ENCODE results near the gene PER3. TPM values are rescaled to one million over a fixed set of nuclear protein-coding genes. Genes with fewer than 3 reads are reported as not detected.

Gene PER3
- total and polyA plus RNA-seq, 2 of the 13 experiments (the other 11 are each of a cell fraction or from before 2014, with no cell fraction given), result 3.0 to 6.0 TPM

GRCh38 chr1:7770997-7771822, 12.9 kb upstream of the PER3 start, which contains the start of gene VAMP3 (continued):
- peak; percentile 86 for TF ChIP-seq ATF7-NPFF (CRISPR knock-in tag; IDR thresholded peaks at IDR 0.05; ENCODE audit: low read depth)
- no peak for TF ChIP-seq ZNF557 (CRISPR knock-in tag; IDR thresholded peaks at IDR 0.05)
- TF ChIP-seq NFE2 (CRISPR knock-in tag; IDR thresholded peaks at IDR 0.05), result no peak
- no peak for TF ChIP-seq CHCHD3 (CRISPR knock-in tag; IDR thresholded peaks at IDR 0.05)
- TF ChIP-seq, protein P1, sequence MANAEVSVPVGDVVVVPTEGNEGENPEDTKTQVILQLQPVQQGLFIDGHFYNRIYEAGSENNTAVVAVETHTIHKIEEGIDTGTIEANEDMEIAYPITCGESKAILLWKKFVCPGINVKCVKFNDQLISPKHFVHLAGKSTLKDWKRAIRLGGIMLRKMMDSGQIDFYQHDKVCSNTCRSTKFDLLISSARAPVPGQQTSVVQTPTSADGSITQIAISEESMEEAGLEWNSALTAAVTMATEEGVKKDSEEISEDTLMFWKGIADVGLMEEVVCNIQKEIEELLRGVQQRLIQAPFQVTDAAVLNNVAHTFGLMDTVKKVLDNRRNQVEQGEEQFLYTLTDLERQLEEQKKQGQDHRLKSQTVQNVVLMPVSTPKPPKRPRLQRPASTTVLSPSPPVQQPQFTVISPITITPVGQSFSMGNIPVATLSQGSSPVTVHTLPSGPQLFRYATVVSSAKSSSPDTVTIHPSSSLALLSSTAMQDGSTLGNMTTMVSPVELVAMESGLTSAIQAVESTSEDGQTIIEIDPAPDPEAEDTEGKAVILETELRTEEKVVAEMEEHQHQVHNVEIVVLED (CRISPR knock-in tag; IDR thresholded peaks at IDR 0.05; ENCODE audit: borderline replicate concordance), result peak; percentile 71; the same call in 1 of the 2 replicates
- TF ChIP-seq, protein P2, sequence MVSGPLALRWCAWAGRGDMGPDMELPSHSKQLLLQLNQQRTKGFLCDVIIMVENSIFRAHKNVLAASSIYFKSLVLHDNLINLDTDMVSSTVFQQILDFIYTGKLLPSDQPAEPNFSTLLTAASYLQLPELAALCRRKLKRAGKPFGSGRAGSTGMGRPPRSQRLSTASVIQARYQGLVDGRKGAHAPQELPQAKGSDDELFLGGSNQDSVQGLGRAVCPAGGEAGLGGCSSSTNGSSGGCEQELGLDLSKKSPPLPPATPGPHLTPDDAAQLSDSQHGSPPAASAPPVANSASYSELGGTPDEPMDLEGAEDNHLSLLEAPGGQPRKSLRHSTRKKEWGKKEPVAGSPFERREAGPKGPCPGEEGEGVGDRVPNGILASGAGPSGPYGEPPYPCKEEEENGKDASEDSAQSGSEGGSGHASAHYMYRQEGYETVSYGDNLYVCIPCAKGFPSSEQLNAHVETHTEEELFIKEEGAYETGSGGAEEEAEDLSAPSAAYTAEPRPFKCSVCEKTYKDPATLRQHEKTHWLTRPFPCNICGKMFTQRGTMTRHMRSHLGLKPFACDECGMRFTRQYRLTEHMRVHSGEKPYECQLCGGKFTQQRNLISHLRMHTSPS (CRISPR knock-in tag; IDR thresholded peaks at IDR 0.05; ENCODE audit: low read depth), result 0 out of 2 replicates have a peak, but pooled peaks have one; percentile 21
- no peak for TF ChIP-seq PRDM4 (CRISPR knock-in tag; IDR thresholded peaks at IDR 0.05; ENCODE audit: borderline replicate concordance)
- TF ChIP-seq KDM2A (CRISPR knock-in tag; IDR thresholded peaks at IDR 0.05; ENCODE audit: borderline replicate concordance, low read depth), result peak; percentile 80
- TF ChIP-seq ZNF496 (CRISPR knock-in tag; IDR thresholded peaks at IDR 0.05; ENCODE audit: insufficient replicate concordance), result no peak
- no peak for TF ChIP-seq ZSCAN30 (CRISPR knock-in tag; IDR thresholded peaks at IDR 0.05)
- TF ChIP-seq, protein P3, sequence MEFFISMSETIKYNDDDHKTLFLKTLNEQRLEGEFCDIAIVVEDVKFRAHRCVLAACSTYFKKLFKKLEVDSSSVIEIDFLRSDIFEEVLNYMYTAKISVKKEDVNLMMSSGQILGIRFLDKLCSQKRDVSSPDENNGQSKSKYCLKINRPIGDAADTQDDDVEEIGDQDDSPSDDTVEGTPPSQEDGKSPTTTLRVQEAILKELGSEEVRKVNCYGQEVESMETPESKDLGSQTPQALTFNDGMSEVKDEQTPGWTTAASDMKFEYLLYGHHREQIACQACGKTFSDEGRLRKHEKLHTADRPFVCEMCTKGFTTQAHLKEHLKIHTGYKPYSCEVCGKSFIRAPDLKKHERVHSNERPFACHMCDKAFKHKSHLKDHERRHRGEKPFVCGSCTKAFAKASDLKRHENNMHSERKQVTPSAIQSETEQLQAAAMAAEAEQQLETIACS (CRISPR knock-in tag; IDR thresholded peaks at IDR 0.05), result no peak
- TF ChIP-seq ZNF331 (CRISPR knock-in tag; IDR thresholded peaks at IDR 0.05), result peak; percentile 6; the same call in 1 of the 2 replicates
- no peak for TF ChIP-seq MTF1 (CRISPR knock-in tag; IDR thresholded peaks at IDR 0.05)
- TF ChIP-seq ZNF274 (CRISPR knock-in tag; IDR thresholded peaks at IDR 0.05), result peak; percentile 82
- TF ChIP-seq ELF1 (CRISPR knock-in tag; IDR thresholded peaks at IDR 0.05), result peak; percentile 66; the same call in 1 of the 2 replicates
- no peak for TF ChIP-seq NCOA5 (CRISPR knock-in tag; IDR thresholded peaks at IDR 0.05)
- no peak for TF ChIP-seq YEATS4 (CRISPR knock-in tag; IDR thresholded peaks at IDR 0.05; ENCODE audit: borderline replicate concordance)
- TF ChIP-seq, protein P4, sequence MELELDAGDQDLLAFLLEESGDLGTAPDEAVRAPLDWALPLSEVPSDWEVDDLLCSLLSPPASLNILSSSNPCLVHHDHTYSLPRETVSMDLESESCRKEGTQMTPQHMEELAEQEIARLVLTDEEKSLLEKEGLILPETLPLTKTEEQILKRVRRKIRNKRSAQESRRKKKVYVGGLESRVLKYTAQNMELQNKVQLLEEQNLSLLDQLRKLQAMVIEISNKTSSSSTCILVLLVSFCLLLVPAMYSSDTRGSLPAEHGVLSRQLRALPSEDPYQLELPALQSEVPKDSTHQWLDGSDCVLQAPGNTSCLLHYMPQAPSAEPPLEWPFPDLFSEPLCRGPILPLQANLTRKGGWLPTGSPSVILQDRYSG (CRISPR knock-in tag; IDR thresholded peaks at IDR 0.05), result no peak
- no peak for TF ChIP-seq MLLT10 (CRISPR knock-in tag; IDR thresholded peaks at IDR 0.05)
- peak; percentile 23; the same call in 1 of the 2 replicates for TF ChIP-seq ZC3H13 (CRISPR knock-in tag; IDR thresholded peaks at IDR 0.05)
